Fibroblast of skin of left biceps (primary cell): ENCODE measurements around the gene MT1M.
A peak's percentile ranks its signal among the peaks of the same experiment; 100 is the strongest.
"Not testable (repeated sequence)": the region's sequence is repeated elsewhere in the genome, so short reads cannot be mapped to it uniquely, and the experiment has no call there.

Experiments used
- DNase-seq, 2 experiments: peaks; one replicate each; pipeline ENCODE4 v3.0.0-alpha.2; 2013; ENCODE audit warnings: low read depth in 2 of 2

MT1M gene

DNA sequence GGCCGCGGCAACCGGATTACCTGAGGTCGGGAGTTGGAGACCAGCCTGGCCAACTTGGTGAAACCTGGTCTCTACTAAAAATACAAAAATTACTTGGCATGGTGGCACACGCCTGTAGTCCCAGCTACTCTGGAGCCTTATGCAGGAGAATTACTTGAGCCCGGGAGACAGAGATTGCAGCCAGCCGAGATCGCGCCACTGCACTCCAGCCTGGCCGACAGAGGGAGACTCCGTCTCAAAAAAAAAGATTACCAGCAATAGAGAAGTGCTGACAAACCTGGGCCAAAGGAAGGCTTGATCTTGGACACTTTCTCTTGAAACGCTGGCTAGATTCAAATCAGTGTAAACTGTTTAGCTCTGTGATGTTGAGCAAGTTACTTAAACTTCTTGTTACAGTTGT is 41.5 kb downstream of the MT1M start:
- no peak for DNase-seq

DNA sequence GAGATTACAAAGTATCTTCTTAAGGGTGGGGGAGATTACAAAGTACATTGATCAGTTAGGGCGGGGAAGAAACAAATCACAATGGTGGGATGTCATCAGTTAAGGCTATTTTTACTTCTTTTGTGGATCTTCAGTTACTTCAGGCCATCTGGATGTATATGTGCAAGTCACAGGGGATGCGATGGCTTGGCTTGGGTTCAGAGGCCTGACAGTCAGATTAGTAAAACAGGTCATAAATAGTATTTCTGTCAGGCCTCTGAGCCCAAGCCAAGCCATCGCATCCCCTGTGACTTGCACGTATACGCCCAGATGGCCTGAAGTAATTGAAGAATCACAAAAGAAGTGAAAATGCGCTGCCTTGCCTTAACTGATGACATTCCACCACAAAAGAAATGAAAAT is 42.1 kb downstream of the MT1M start:
- not testable (repeated sequence) for DNase-seq

DNA sequence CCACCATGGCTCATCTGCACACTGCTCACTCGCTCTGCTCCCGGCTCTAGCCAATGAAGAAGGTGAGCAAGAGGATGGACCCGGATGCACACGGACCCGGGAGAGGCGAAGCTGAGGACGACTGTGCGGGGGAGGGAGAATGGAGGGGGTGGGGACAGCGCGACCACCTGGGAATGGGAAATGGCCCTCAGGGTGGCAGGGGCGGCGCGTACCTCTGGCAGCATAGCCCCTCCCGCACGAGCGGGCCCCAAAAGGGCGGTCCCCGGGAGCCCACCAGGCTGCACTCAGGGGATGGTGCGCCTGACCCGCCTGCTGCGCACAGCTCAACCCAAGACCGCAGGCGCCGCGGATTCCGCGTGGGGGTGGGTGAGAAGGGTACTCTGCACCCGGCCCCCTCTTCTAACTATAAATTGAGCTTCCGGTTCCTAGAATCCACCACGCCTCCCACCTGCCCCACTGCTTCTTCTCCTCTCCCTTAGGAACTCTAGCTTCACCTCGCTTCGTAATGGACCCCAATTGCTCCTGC is 43.3 kb downstream of the MT1M start:
- no peak for DNase-seq

DNA sequence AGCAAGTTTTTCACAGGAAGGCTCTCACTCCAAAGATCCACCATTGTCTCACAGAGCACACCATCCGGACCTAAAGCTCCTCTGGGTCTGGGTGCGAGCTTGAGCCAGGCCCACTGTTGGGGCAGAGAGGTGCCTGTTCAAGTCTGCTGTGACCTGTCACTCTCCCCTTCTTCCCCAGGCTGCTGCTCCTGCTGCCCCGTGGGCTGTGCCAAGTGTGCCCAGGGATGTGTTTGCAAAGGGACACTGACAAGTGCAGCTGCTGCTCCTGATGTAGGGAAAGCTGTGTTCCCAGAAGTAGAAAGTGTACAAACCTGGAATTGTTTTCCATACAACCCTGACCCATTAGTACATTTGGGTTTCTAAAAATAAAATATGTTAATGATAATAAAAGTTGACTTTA is 45.0 kb downstream of the MT1M start:
- no peak for DNase-seq

DNA sequence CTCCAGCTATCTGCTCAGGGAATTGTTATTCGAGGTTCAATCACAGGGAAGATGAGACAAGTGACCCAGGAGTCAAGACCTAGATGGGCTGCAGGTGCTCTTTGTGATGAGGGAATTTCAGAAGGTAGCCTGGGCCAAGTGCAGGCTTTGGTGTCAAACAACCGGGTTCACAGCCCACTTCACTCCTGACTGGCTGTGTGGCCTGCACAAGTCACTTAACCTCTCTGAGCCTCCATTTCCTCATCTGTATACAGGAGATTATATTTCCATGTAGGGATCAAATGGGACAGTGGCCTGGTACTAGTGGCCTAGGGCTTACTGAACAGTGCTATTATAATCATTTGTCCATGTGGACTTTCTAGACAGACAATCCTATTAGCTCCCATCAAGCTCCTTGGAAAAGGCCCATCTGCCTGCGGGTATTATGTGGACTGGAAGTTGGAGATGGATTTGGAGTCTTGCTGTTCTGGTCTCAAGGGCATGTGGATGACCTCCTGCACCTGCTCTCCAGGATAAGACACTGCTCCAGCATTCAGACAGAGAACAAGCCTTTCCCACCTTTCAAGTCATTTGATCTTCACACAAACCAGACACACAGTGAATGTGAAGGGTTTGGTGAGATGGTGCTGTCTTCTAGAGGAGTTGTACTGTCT is 46.7 kb downstream of the MT1M start:
- DNase-seq = no peak

DNA sequence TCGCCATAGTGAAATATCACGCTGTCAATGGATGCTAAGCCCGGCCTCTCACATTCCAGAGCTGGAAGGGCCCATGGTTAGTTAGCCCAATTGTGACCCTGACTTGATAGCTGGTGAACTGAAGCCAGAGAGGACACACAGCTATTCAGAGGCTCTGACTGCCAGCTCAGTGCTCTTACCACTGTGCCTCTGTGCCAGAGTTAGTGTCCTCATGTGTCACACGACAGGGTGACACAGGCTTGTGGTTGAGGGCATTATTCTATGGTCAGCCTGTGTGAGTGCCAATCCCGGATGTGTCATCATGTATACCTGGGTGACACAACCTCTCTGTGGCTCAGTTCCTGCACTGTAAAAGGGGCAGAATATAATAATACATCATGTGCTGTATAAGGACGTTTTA is 47.4 kb downstream of the MT1M start:
- DNase-seq = no peak

DNA sequence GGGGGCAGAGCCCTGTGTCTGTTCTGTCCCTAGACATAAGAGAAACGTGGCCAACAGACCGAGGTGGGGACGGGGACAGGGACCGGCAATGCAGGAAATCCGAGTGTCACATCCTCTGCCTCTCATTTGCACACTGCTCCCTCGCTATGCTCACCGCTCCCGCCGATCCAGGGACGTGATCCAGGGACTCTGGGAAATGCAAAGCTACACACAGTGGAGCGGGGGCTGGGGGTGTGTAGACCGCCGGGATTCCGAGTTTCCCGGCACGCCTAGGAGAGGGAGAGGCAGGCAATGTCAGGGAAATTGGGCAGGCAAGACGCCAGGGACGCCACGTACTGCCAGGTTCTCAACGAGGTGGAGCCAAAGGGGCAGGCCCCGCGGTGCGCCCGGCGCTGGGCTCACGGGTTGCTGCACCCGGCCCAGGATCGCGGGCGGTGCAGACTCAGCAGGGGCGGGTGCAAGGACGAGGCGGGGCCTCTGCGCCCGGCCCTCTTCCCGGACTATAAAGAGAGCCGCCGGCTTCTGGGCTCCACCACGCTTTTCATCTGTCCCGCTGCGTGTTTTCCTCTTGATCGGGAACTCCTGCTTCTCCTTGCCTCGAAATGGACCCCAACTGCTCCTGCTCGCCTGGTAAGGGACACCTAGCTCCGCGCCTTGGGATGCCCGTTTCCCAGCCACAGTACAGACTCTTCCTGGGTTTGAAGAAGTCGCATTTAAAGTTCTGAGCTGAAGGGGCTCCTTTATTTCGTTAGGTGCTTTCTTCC is 49.7 kb downstream of the MT1M start, which contains the start of gene MT1X:
Gene MT1X (plus strand): TSS at position 532 of the 764 bp plus-strand sequence. CDS start 71 bp downstream, at position 603.
- peak; percentile 67 to 77 for DNase-seq

DNA sequence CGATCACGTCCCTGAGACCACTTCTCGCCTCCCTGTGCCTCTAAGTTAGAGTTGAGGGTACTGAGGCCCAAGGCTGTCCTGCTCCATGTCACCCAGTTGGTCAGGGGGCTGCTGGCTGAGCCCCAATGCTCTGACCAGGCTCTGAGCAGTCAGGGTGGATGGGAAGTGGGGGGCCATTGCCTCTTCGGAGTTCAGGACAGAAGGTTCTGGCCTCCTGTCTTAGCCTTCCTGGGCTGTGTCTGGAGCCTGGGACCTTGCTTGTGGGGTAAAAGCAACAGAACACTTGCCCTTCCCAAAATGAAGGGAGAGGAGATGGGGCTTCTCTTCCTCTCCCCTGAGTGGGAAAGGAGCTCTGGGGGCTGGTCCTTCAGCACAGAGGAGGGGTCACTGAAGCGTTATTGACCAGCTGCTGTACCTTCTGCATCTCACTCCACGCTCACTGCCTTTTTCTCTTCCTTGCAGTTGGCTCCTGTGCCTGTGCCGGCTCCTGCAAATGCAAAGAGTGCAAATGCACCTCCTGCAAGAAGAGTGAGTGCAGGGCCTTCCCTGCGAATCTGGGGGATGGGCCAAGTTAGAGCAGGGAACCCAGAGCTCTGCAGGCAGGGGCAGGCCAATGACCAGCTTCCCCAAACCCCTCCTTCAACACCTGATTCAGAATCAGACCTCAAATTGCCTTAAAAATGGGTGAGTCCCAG is 50.4 kb downstream of the MT1M start:
- DNase-seq = no peak
